Neural cell (in vitro differentiated cells): ENCODE measurements around the gene CBX2. TPM values are rescaled to one million over a fixed set of nuclear protein-coding genes. Genes with fewer than 3 reads are reported as not detected.
A peak's percentile ranks its signal among the peaks of the same experiment; 100 is the strongest.

Experiments
- H2AFZ ChIP-seq: fragments of 200-600, 300-800 bp; sonication (generic), shearing (Covaris generic); 2 replicates; pipeline ENCODE4 v1.6.0; 2014; ENCODE audit warnings: low read depth, mild to moderate bottlenecking, antibody characterized with exemption, low read length, moderate library complexity
- H3F3A ChIP-seq: fragments of 200-600 bp; shearing (Covaris generic); 2 replicates; pipeline ENCODE4 v1.6.1; 2016; ENCODE audit warnings: mild to moderate bottlenecking, moderate library complexity, mixed read lengths, antibody characterized with exemption, low read length; ENCODE audit not compliant: insufficient read depth, poor library complexity, severe bottlenecking
- H3K27ac ChIP-seq: fragments of 200-600, 300-800 bp; sonication (generic), shearing (Covaris generic); 2 replicates; pipeline ENCODE4 v1.5.1; 2014; ENCODE audit warnings: mild to moderate bottlenecking, low read length, moderate library complexity
- H3K27me3 ChIP-seq: fragments of 300-800, 200-600 bp; sonication (generic), shearing (Covaris generic); 2 replicates; pipeline ENCODE4 v1.6.0; 2014; ENCODE audit warnings: mild to moderate bottlenecking, low read depth, low read length, moderate library complexity; ENCODE audit not compliant: insufficient read depth
- H3K36me3 ChIP-seq: fragments of 300-800, 200-600 bp; sonication (generic), shearing (Covaris generic); 2 replicates; pipeline ENCODE4 v1.5.1; 2014; ENCODE audit warnings: mild to moderate bottlenecking, antibody characterized with exemption, low read length, moderate library complexity; ENCODE audit not compliant: insufficient read depth
- H3K4me2 ChIP-seq: fragments of 300-800, 200-600 bp; sonication (generic), shearing (Covaris generic); 2 replicates; pipeline ENCODE4 v1.6.0; 2014; ENCODE audit warnings: mild to moderate bottlenecking, low read length
- H3K4me3 ChIP-seq: fragments of 300-800, 200-600 bp; sonication (generic), shearing (Covaris generic); 2 replicates; pipeline ENCODE4 v1.5.1; 2014; ENCODE audit warnings: mild to moderate bottlenecking, low read length, moderate library complexity
- H3K79me2 ChIP-seq: fragments of 200-600 bp; shearing (Covaris generic); replicated peaks from 2 replicates; pipeline ENCODE4 v1.6.0; 2014; ENCODE audit warnings: mild to moderate bottlenecking, low read length, moderate library complexity; ENCODE audit not compliant: insufficient read depth
- H3K9ac ChIP-seq: fragments of 300-800, 200-600 bp; sonication (generic), shearing (Covaris generic); 2 replicates; pipeline ENCODE4 v1.6.1; 2016; ENCODE audit warnings: mild to moderate bottlenecking, low read length, mixed read lengths
- H3K9me2 ChIP-seq: fragments of 200-600 bp; shearing (Covaris generic); 2 replicates; pipeline ENCODE4 v1.6.1; 2016; ENCODE audit warnings: mild to moderate bottlenecking, low read length, mixed read lengths; ENCODE audit not compliant: insufficient read depth
- H3K9me3 ChIP-seq: fragments of 200-600, 300-800 bp; sonication (generic), shearing (Covaris generic); 2 replicates; pipeline ENCODE4 v1.6.1; 2016; ENCODE audit warnings: mild to moderate bottlenecking, mixed run types, low read length, moderate library complexity, mixed read lengths
- H4K20me1 ChIP-seq: fragments of 200-600 bp; shearing (Covaris generic); 2 replicates; pipeline ENCODE4 v1.6.1; 2016; ENCODE audit warnings: mild to moderate bottlenecking, mixed run types; ENCODE audit not compliant: insufficient read depth
- EP300 ChIP-seq: fragments of 450-650 bp; conservative IDR thresholded peaks from 2 replicates; pipeline ENCODE4 v1.6.1; 2014; ENCODE audit warnings: antibody characterized with exemption, mild to moderate bottlenecking, moderate library complexity; ENCODE audit not compliant: poor library complexity, severe bottlenecking
- EZH2 ChIP-seq: fragments of 200-600, 300-800 bp; shearing (Covaris generic), sonication (generic); IDR thresholded peaks from 2 replicates; pipeline ENCODE4 v1.6.1; 2014; ENCODE audit warnings: antibody characterized with exemption, low read length, borderline replicate concordance, mild to moderate bottlenecking; ENCODE audit not compliant: insufficient read depth, poor library complexity, severe bottlenecking
- MXI1 ChIP-seq: fragments of 450-650 bp; conservative IDR thresholded peaks from 2 replicates; pipeline ENCODE4 v1.6.1; 2014; ENCODE audit warnings: antibody characterized with exemption, mild to moderate bottlenecking; ENCODE audit not compliant: poor library complexity, severe bottlenecking
- POLR2AphosphoS5 ChIP-seq: IDR thresholded peaks from 2 replicates; pipeline ENCODE4 v1.6.1; 2012
- RAD21 ChIP-seq: fragments of 450-650 bp; conservative IDR thresholded peaks from 2 replicates; pipeline ENCODE4 v1.6.1; 2014; ENCODE audit warnings: antibody characterized with exemption, mild to moderate bottlenecking, moderate library complexity
- SMC3 ChIP-seq: fragments of 450-650 bp; conservative IDR thresholded peaks from 2 replicates; pipeline ENCODE4 v1.6.1; 2014; ENCODE audit warnings: antibody characterized with exemption, mild to moderate bottlenecking, moderate library complexity; ENCODE audit not compliant: poor library complexity
- TAF1 ChIP-seq: IDR thresholded peaks from 2 replicates; pipeline ENCODE4 v1.6.1; 2012; ENCODE audit warnings: low read depth
- polyA plus RNA-seq: library from polyadenylated mRNA; depleted of rRNA; stranded (reverse); fragments of >200 nt; gene quantifications from 2 replicates; pipeline ENCODE4 v1.2.3, GENCODE V29; 2014
- TF ChIP-seq, protein P1 (sequence below): fragments of 450-650 bp; IDR thresholded peaks from 2 replicates; pipeline ENCODE4 v1.5.1; 2014; ENCODE audit warnings: antibody characterized with exemption, mild to moderate bottlenecking, moderate library complexity; ENCODE audit not compliant: poor library complexity, severe bottlenecking
- TF ChIP-seq, protein P2 (sequence below): IDR thresholded peaks from 2 replicates; pipeline ENCODE4 v1.6.1; 2012; ENCODE audit warnings: borderline replicate concordance

CBX2 gene
- polyA plus RNA-seq, 1 donor from 2014 or later: 16.9 TPM

DNA sequence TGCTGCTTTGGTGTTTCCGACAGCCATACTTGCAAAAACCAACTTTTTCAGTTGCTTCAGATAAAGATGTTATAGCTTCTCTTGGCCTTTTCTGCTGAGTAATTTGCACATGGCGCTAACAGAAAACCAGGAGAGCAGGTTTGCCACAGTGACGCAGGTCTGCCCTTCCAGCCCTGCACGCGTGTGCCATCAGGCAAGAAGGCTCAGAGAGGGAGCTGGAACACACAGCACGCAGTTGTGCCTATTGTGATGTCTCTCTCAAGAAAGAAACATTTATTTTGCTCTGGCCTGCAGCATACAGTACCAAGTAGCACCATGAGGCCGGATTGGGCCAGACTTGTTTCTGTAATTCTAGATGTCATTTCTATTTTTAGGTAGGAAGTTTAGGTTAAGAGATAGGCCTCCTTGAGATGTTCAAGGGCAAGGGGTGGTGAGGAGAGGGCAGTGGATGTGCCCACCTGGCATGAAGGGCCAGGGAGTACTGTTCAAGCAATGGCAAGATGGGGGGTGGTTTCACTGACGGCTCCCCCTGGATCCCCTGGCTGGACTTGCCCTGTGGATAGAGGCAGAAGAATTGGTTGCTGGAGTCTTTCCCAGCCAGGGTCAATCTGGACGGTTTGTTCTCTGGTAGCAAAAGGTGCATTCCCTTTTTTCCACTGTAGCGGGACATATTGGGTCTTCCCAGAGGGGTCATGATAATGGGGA is 1.9 kb downstream of the CBX2 start:
- no peaks in the 10 kb centered on the region for H4K20me1 ChIP-seq
- H3F3A ChIP-seq: no peaks in the 10 kb centered on the region
- H3K4me3 ChIP-seq: peak overlapping the region; percentile 77
- peak overlapping the region; percentile 49 for H3K4me2 ChIP-seq
- H3K27ac ChIP-seq: no peak overlapping the region
- H3K9ac ChIP-seq: no peak overlapping the region
- H3K9me2 ChIP-seq: no peaks in the 10 kb centered on the region
- H3K27me3 ChIP-seq: no peaks in the 10 kb centered on the region
- H3K9me3 ChIP-seq: no peaks in the 10 kb centered on the region
- H3K36me3 ChIP-seq: no peaks in the 10 kb centered on the region
- peaks cover 28% of the 10 kb centered on the region for H3K79me2 ChIP-seq
- no peak for TF ChIP-seq MXI1
- TF ChIP-seq RAD21: no peak
- no peak for TF ChIP-seq TAF1
- no peak for TF ChIP-seq SMC3
- TF ChIP-seq, protein P1, sequence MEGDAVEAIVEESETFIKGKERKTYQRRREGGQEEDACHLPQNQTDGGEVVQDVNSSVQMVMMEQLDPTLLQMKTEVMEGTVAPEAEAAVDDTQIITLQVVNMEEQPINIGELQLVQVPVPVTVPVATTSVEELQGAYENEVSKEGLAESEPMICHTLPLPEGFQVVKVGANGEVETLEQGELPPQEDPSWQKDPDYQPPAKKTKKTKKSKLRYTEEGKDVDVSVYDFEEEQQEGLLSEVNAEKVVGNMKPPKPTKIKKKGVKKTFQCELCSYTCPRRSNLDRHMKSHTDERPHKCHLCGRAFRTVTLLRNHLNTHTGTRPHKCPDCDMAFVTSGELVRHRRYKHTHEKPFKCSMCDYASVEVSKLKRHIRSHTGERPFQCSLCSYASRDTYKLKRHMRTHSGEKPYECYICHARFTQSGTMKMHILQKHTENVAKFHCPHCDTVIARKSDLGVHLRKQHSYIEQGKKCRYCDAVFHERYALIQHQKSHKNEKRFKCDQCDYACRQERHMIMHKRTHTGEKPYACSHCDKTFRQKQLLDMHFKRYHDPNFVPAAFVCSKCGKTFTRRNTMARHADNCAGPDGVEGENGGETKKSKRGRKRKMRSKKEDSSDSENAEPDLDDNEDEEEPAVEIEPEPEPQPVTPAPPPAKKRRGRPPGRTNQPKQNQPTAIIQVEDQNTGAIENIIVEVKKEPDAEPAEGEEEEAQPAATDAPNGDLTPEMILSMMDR: no peak
- no peak for TF ChIP-seq EZH2
- TF ChIP-seq, protein P2, sequence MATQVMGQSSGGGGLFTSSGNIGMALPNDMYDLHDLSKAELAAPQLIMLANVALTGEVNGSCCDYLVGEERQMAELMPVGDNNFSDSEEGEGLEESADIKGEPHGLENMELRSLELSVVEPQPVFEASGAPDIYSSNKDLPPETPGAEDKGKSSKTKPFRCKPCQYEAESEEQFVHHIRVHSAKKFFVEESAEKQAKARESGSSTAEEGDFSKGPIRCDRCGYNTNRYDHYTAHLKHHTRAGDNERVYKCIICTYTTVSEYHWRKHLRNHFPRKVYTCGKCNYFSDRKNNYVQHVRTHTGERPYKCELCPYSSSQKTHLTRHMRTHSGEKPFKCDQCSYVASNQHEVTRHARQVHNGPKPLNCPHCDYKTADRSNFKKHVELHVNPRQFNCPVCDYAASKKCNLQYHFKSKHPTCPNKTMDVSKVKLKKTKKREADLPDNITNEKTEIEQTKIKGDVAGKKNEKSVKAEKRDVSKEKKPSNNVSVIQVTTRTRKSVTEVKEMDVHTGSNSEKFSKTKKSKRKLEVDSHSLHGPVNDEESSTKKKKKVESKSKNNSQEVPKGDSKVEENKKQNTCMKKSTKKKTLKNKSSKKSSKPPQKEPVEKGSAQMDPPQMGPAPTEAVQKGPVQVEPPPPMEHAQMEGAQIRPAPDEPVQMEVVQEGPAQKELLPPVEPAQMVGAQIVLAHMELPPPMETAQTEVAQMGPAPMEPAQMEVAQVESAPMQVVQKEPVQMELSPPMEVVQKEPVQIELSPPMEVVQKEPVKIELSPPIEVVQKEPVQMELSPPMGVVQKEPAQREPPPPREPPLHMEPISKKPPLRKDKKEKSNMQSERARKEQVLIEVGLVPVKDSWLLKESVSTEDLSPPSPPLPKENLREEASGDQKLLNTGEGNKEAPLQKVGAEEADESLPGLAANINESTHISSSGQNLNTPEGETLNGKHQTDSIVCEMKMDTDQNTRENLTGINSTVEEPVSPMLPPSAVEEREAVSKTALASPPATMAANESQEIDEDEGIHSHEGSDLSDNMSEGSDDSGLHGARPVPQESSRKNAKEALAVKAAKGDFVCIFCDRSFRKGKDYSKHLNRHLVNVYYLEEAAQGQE: no peak
- no peak for TF ChIP-seq EP300
- no peak for TF ChIP-seq POLR2AphosphoS5
- H2AFZ ChIP-seq: no peak overlapping the region

DNA sequence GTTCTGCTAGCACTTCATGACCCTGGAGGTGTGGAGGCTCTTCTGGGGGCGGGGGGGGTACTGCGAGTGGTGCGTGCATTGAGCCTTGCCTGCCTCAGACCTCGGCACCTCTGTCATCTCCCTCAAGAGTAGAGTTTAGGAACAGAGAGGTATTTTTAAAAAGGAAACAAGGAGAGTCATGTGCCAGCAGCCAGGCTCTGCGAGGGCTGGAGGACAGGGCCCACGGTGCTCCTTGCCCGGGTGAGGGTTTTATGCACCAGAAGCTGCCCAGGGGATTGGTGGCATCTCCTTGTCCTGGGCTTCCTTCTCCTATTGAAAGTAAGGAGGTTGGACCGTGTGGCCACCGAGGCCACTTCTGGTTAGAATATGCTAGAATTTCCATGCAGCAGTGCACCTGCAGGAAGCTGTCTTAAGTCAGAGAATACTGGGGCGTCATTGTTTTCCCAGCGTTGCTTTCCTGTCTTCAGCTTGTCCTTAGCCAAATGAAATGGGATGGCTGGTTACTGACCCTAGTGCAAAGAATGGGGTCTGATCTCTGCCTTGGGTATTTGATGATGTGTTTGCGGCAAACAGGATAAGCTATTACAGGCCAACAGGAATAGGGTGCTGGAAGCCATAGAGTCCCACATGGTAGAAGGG is 3.2 kb downstream of the CBX2 start:
- no peak overlapping the region for H3K27ac ChIP-seq
- no peaks in the 10 kb centered on the region for H3K9me2 ChIP-seq
- no peaks in the 10 kb centered on the region for H3K27me3 ChIP-seq
- H2AFZ ChIP-seq: no peak overlapping the region
- H3K36me3 ChIP-seq: no peaks in the 10 kb centered on the region
- H3K4me3 ChIP-seq: no peak overlapping the region
- H4K20me1 ChIP-seq: no peaks in the 10 kb centered on the region
- H3K79me2 ChIP-seq: peaks cover 28% of the 10 kb centered on the region
- no peaks in the 10 kb centered on the region for H3F3A ChIP-seq
- H3K9me3 ChIP-seq: no peaks in the 10 kb centered on the region
- no peak overlapping the region for H3K4me2 ChIP-seq
- no peak overlapping the region for H3K9ac ChIP-seq
- TF ChIP-seq SMC3 (no peak), POLR2AphosphoS5 (no peak), EZH2 (no peak), RAD21 (no peak), EP300 (no peak), MXI1 (no peak), TAF1 (no peak)
- TF ChIP-seq, protein P1: no peak
- TF ChIP-seq, protein P2: no peak
